Measurements from ENCODE around the gene CD36. TPM values are rescaled to one million over a fixed set of nuclear protein-coding genes. Genes with fewer than 3 reads are reported as not detected.

Gene CD36
- total RNA-seq, 1 experiment from 2014 or later = 0.28 TPM

GRCh38 chr7:80624763-80625162, 13.7 kb upstream of the CD36 start:
- Histone ChIP-seq H3K23ac (ENCODE audit: insufficient read length, low read depth, low read length) (no peak overlapping the region), H2BK12ac (ENCODE audit: insufficient read length, low read depth, low read length) (no peak overlapping the region), H4K91ac (ENCODE audit: insufficient read length, low read depth, low read length) (no peak overlapping the region), H3K18ac (ENCODE audit: insufficient read length, low read depth, low read length) (no peak overlapping the region), H2AK5ac (ENCODE audit: insufficient read length, low read length) (no peak overlapping the region), H3K79me2 (ENCODE audit: insufficient read depth, low read length) (no peaks in the 10 kb centered on the region), H3K27ac (ENCODE audit: insufficient read length, low read depth, low read length) (no peak overlapping the region), H2BK20ac (ENCODE audit: low read depth, low read length, poor library complexity, severe bottlenecking) (no peak overlapping the region), H3K27me3 (ENCODE audit: insufficient read depth, low read length) (no peaks in the 10 kb centered on the region), H3K23me2 (ENCODE audit: insufficient read length, low read depth, low read length, poor library complexity, severe bottlenecking) (no peaks in the 10 kb centered on the region), H3K9ac (ENCODE audit: extremely low read depth, insufficient read length, low read length) (no peak overlapping the region), H3K56ac (ENCODE audit: insufficient read length, low read depth, low read length) (no peak overlapping the region), H2BK120ac (ENCODE audit: low read depth, low read length, poor library complexity, severe bottlenecking) (no peak overlapping the region), H3K4ac (ENCODE audit: low read depth, low read length) (no peak overlapping the region), H2AFZ (ENCODE audit: low read length) (no peak overlapping the region), H3K4me1 (ENCODE audit: insufficient read depth, low read length) (no peaks in the 10 kb centered on the region), H3K4me2 (ENCODE audit: insufficient read depth, insufficient read length, low read length) (no peak overlapping the region), H3K79me1 (ENCODE audit: insufficient read depth, low read depth, low read length, poor library complexity, severe bottlenecking) (no peaks in the 10 kb centered on the region), H2BK15ac (ENCODE audit: low read depth, low read length) (no peak overlapping the region), H3K14ac (ENCODE audit: insufficient read depth, low read length) (no peak overlapping the region), H4K8ac (replicated peaks; ENCODE audit: insufficient read length, low read depth, low read length) (no peak overlapping the region), H2BK5ac (ENCODE audit: insufficient read length, low read length) (no peak overlapping the region), H4K20me1 (ENCODE audit: control insufficient read depth, insufficient read depth, insufficient read length) (no peaks in the 10 kb centered on the region), H3K9me3 (ENCODE audit: control insufficient read depth, low read depth, low read length) (no peaks in the 10 kb centered on the region), H4K5ac (ENCODE audit: insufficient read length, low read depth, low read length) (no peak overlapping the region), H3T11ph (ENCODE audit: low read length) (no peak overlapping the region)
- H3K27ac Mint-ChIP-seq = no peak overlapping the region
- no peaks in the 10 kb centered on the region for H3K27me3 Mint-ChIP-seq (ENCODE audit: low read depth)
- no CpG with 5 or more reads among the region's 1 CpG for WGBS (ENCODE audit: extremely low coverage, insufficient read length, low lambda C conversion rate)
- DNase-seq = no peak
- H3K36me3 Mint-ChIP-seq (ENCODE audit: insufficient read depth in 1 of 3, low read depth in 3 of 3) = 0 out of 7 replicates have a peak, but pooled peaks cover 0 to 3% (median 0%) of the 10 kb centered on the region in 3 experiments
- TF ChIP-seq, protein P1, sequence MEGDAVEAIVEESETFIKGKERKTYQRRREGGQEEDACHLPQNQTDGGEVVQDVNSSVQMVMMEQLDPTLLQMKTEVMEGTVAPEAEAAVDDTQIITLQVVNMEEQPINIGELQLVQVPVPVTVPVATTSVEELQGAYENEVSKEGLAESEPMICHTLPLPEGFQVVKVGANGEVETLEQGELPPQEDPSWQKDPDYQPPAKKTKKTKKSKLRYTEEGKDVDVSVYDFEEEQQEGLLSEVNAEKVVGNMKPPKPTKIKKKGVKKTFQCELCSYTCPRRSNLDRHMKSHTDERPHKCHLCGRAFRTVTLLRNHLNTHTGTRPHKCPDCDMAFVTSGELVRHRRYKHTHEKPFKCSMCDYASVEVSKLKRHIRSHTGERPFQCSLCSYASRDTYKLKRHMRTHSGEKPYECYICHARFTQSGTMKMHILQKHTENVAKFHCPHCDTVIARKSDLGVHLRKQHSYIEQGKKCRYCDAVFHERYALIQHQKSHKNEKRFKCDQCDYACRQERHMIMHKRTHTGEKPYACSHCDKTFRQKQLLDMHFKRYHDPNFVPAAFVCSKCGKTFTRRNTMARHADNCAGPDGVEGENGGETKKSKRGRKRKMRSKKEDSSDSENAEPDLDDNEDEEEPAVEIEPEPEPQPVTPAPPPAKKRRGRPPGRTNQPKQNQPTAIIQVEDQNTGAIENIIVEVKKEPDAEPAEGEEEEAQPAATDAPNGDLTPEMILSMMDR (conservative IDR thresholded peaks at IDR 0.05) = no peak
- H3K4me1 Mint-ChIP-seq = peaks cover 12% of the 10 kb centered on the region in 2 experiments
- no peak overlapping the region for H3K4me3 Mint-ChIP-seq
- no peaks in the 10 kb centered on the region for H3K9me3 Mint-ChIP-seq

All from H9 (cell line).